ENCODE measurements around the gene TEX36.

The TEX36 gene
- long read RNA-seq: 0 reads

GRCh38 chr10:125683063-125683462, at the start of gene TEX36:
TSS of gene TEX36 (minus strand) at chr10:125683163. CDS start at chr10:125682989, 174 bp downstream.
- H3K27me3 ChIP-seq (ENCODE audit: insufficient read depth, poor library complexity, severe bottlenecking): no peaks in the 10 kb centered on the region
- H3K27ac ChIP-seq (replicated peaks): no peak within 1 kb of the TSS
- TF ChIP-seq GABPA (IDR thresholded peaks at IDR 0.05; ENCODE audit: low read depth): no peak
- no peak for TF ChIP-seq SPI1 (IDR thresholded peaks at IDR 0.05; ENCODE audit: borderline replicate concordance, low read depth)
- no peak for TF ChIP-seq POLR2AphosphoS5 (IDR thresholded peaks at IDR 0.05; ENCODE audit: low read depth)
- no peak for TF ChIP-seq CTCF (IDR thresholded peaks at IDR 0.05; ENCODE audit: insufficient read depth, low read length)
- TF ChIP-seq REST (IDR thresholded peaks at IDR 0.05; ENCODE audit: insufficient replicate concordance, low read depth): no peak
- DNase-seq (ENCODE audit: low read depth in 1 of 2, low spot score in 1 of 2): no peak
- no peak within 1 kb of the TSS for H3K4me3 ChIP-seq (replicated peaks; ENCODE audit: insufficient read depth, low read length)

GRCh38 chr10:125727436-125727835, 44.5 kb upstream of the TEX36 start:
- DNase-seq (ENCODE audit: low read depth in 1 of 2, low spot score in 1 of 2): no peak
- H3K27ac ChIP-seq (replicated peaks): no peak overlapping the region
- H3K4me3 ChIP-seq (replicated peaks; ENCODE audit: insufficient read depth, low read length): no peak overlapping the region
- TF ChIP-seq GABPA (IDR thresholded peaks at IDR 0.05; ENCODE audit: low read depth): no peak
- no peaks in the 10 kb centered on the region for H3K27me3 ChIP-seq (ENCODE audit: insufficient read depth, poor library complexity, severe bottlenecking)

GRCh38 chr10:125726914-125727313, 44.0 kb upstream of the TEX36 start:
- no peak for TF ChIP-seq CTCF (IDR thresholded peaks at IDR 0.05; ENCODE audit: insufficient read depth, low read length)
- TF ChIP-seq SPI1 (IDR thresholded peaks at IDR 0.05; ENCODE audit: borderline replicate concordance, low read depth): no peak
- TF ChIP-seq POLR2AphosphoS5 (IDR thresholded peaks at IDR 0.05; ENCODE audit: low read depth): no peak
- TF ChIP-seq GABPA (IDR thresholded peaks at IDR 0.05; ENCODE audit: low read depth): no peak
- TF ChIP-seq REST (IDR thresholded peaks at IDR 0.05; ENCODE audit: insufficient replicate concordance, low read depth): no peak
- no peak for DNase-seq (ENCODE audit: low read depth in 1 of 2, low spot score in 1 of 2)

GRCh38 chr10:125722811-125723210, 39.8 kb upstream of the TEX36 start:
- H3K27ac ChIP-seq (replicated peaks): no peak overlapping the region
- no peak for DNase-seq (ENCODE audit: low read depth in 1 of 2, low spot score in 1 of 2)
- TF ChIP-seq POLR2AphosphoS5 (IDR thresholded peaks at IDR 0.05; ENCODE audit: low read depth) (no peak), REST (IDR thresholded peaks at IDR 0.05; ENCODE audit: insufficient replicate concordance, low read depth) (no peak), CTCF (IDR thresholded peaks at IDR 0.05; ENCODE audit: insufficient read depth, low read length) (no peak), SPI1 (IDR thresholded peaks at IDR 0.05; ENCODE audit: borderline replicate concordance, low read depth) (no peak), GABPA (IDR thresholded peaks at IDR 0.05; ENCODE audit: low read depth) (no peak)
- H3K4me3 ChIP-seq (replicated peaks; ENCODE audit: insufficient read depth, low read length): no peak overlapping the region
- no peaks in the 10 kb centered on the region for H3K27me3 ChIP-seq (ENCODE audit: insufficient read depth, poor library complexity, severe bottlenecking)

More at GRCh38 chr10:125726914-125727313, 44.0 kb upstream of the TEX36 start:
- no peaks in the 10 kb centered on the region for H3K27me3 ChIP-seq (ENCODE audit: insufficient read depth, poor library complexity, severe bottlenecking)
- no peak overlapping the region for H3K4me3 ChIP-seq (replicated peaks; ENCODE audit: insufficient read depth, low read length)
- no peak overlapping the region for H3K27ac ChIP-seq (replicated peaks)
